SK-N-SH (cell line): ENCODE results near the gene TNFSF15.

Experiments used
- EZH2phosphoT487 ChIP-seq: fragments of 200-600 bp; sonication (generic); IDR thresholded peaks from 2 replicates; pipeline ENCODE4 v1.6.1; 2017; ENCODE audit warnings: low read depth, mixed run types, mild to moderate bottlenecking, antibody characterized with exemption, moderate library complexity, borderline replicate concordance
- FOSL2 ChIP-seq: IDR thresholded peaks from 2 replicates; pipeline ENCODE4 v1.4.0; 2012; ENCODE audit warnings: low read depth, mild to moderate bottlenecking, moderate library complexity, borderline replicate concordance
- JUND ChIP-seq: IDR thresholded peaks from 2 replicates; pipeline ENCODE4 v1.4.0; 2012
- RAD21 ChIP-seq: IDR thresholded peaks from 2 replicates; pipeline ENCODE4 v1.6.1; 2012; ENCODE audit warnings: mild to moderate bottlenecking, low read length
- RXRA ChIP-seq: IDR thresholded peaks from 2 replicates; pipeline ENCODE4 v1.4.0; 2012; ENCODE audit warnings: low read depth, mild to moderate bottlenecking, borderline replicate concordance
- SIN3A ChIP-seq: IDR thresholded peaks from 2 replicates; pipeline ENCODE4 v1.6.1; 2012; ENCODE audit warnings: low read depth, mild to moderate bottlenecking, low read length, moderate library complexity, borderline replicate concordance
- TCF12 ChIP-seq: IDR thresholded peaks from 2 replicates; pipeline ENCODE4 v1.4.0; 2012
- YY1 ChIP-seq: IDR thresholded peaks from 2 replicates; pipeline ENCODE4 v1.4.0; 2012; ENCODE audit warnings: low read depth, mild to moderate bottlenecking
- ZBTB33 ChIP-seq: IDR thresholded peaks from 2 replicates; pipeline ENCODE4 v1.4.0; 2012; ENCODE audit warnings: low read depth, borderline replicate concordance
- TF ChIP-seq, protein P1 (sequence below): fragments of 200-600 bp; sonication (generic); IDR thresholded peaks from 2 replicates; pipeline ENCODE4 v1.6.1; 2017; ENCODE audit warnings: antibody characterized with exemption, mild to moderate bottlenecking, moderate library complexity

DNA sequence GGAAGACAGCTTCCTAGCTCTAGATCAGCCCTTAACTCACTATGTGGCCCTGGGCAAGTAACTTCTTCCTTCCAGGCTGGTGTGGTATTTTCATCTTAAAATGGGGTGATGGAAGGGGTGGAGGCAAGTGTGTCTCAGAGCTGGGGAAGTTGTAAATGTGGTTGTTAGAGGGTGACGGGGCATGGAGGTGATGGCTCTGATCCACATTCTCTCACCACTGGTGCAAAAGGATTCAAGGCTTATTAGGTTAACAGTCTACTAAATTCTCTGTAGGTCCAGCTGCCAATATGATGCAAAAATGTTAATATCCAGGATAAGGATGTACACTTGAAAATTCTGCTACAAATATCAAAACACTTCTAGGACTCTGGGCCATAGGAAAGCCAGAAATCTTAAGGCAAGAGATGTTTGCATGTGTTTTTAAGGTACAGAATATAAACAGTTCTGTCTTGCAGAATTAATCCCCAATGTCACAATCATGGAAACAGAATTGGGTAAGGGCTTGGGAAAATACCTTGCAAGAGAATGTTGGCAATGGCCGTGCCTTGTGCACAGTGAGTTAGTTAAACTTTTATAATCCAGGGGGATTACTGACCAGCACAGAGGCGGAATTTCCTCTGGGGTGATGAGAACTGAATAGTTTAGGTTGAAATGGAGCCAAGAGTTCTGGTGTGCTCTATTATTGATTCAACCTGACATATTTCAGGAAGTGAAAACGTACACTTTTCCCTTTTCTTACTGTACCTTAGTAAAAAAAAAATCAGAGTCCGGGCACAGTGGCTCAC, 19.8 kb downstream of the TNFSF15 start:
- TF ChIP-seq FOSL2 (no peak), SIN3A (no peak), RAD21 (no peak), TCF12 (no peak), RXRA (no peak), EZH2phosphoT487 (no peak), YY1 (no peak), JUND (no peak), ZBTB33 (no peak)
- TF ChIP-seq, protein P1, sequence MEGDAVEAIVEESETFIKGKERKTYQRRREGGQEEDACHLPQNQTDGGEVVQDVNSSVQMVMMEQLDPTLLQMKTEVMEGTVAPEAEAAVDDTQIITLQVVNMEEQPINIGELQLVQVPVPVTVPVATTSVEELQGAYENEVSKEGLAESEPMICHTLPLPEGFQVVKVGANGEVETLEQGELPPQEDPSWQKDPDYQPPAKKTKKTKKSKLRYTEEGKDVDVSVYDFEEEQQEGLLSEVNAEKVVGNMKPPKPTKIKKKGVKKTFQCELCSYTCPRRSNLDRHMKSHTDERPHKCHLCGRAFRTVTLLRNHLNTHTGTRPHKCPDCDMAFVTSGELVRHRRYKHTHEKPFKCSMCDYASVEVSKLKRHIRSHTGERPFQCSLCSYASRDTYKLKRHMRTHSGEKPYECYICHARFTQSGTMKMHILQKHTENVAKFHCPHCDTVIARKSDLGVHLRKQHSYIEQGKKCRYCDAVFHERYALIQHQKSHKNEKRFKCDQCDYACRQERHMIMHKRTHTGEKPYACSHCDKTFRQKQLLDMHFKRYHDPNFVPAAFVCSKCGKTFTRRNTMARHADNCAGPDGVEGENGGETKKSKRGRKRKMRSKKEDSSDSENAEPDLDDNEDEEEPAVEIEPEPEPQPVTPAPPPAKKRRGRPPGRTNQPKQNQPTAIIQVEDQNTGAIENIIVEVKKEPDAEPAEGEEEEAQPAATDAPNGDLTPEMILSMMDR, result no peak
